Esophagus squamous epithelium (tissue), 4 donors: ENCODE results near the gene UBE3B.

Experiments used
- POLR2A ChIP-seq, 4 donors: fragments of 450-650 bp; IDR thresholded peaks; one replicate each; pipeline ENCODE4 v1.6.1; 2017; ENCODE audit warnings: antibody characterized with exemption in 4 of 4, mild to moderate bottlenecking in 4 of 4, moderate library complexity in 3 of 4
- TF ChIP-seq, protein P1 (sequence below), 6 experiments: fragments of 450-650 bp in 4 of 6; fragments of 200-600 bp in 2 of 6; sonication (generic) in 2 of 6; IDR thresholded peaks; one replicate each; pipeline ENCODE4 v1.5.1; 2016 to 2019; ENCODE audit warnings: antibody characterized with exemption in 6 of 6, mild to moderate bottlenecking in 4 of 6, moderate library complexity in 4 of 6

DNA sequence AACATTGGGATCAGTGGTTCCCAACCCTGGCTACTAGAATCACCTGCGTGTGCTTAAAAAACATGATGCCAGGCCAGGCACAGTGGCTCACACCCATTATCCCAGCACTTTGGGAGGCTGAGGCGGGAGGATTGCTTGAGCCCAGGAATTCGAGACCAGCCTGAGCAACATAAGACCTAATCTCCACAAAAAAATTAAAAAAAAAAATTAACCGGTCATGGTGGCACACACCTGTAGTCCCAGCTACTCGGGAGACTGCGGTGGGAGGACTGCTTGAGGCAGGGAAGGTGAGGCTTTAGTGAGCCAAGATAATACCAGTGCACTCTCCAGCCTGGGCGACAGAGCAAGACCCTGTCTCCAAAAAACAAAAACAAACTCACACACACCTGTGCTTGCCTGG, 2.3 kb upstream of the UBE3B start:
- TF ChIP-seq, protein P1, sequence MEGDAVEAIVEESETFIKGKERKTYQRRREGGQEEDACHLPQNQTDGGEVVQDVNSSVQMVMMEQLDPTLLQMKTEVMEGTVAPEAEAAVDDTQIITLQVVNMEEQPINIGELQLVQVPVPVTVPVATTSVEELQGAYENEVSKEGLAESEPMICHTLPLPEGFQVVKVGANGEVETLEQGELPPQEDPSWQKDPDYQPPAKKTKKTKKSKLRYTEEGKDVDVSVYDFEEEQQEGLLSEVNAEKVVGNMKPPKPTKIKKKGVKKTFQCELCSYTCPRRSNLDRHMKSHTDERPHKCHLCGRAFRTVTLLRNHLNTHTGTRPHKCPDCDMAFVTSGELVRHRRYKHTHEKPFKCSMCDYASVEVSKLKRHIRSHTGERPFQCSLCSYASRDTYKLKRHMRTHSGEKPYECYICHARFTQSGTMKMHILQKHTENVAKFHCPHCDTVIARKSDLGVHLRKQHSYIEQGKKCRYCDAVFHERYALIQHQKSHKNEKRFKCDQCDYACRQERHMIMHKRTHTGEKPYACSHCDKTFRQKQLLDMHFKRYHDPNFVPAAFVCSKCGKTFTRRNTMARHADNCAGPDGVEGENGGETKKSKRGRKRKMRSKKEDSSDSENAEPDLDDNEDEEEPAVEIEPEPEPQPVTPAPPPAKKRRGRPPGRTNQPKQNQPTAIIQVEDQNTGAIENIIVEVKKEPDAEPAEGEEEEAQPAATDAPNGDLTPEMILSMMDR (IDR thresholded peaks at IDR 0.05): no peak
- TF ChIP-seq POLR2A (IDR thresholded peaks at IDR 0.05): no peak
